Prostate gland (tissue), 2 donors: Measurements from ENCODE around the gene LENG8.

Experiments used
- POLR2A ChIP-seq: fragments of 450-650 bp; IDR thresholded peaks from one replicate; pipeline ENCODE4 v1.6.1; 2016; ENCODE audit warnings: antibody characterized with exemption, mild to moderate bottlenecking
- POLR2AphosphoS5 ChIP-seq: sonication (generic); formaldehyde crosslinking; IDR thresholded peaks from one replicate; pipeline ENCODE4 v1.6.1; 2017; ENCODE audit warnings: antibody characterized with exemption
- TF ChIP-seq, protein P1 (sequence below), 4 experiments: fragments of 200-600 bp in 2 of 4; fragments of 450-650 bp in 2 of 4; sonication (generic) in 2 of 4; IDR thresholded peaks; 1 replicate in 3 of 4; 2 replicates in 1 of 4; pipeline ENCODE4 v1.5.1; 2016 to 2019; ENCODE audit warnings: antibody characterized with exemption in 4 of 4, mild to moderate bottlenecking in 2 of 4, moderate library complexity in 2 of 4

DNA sequence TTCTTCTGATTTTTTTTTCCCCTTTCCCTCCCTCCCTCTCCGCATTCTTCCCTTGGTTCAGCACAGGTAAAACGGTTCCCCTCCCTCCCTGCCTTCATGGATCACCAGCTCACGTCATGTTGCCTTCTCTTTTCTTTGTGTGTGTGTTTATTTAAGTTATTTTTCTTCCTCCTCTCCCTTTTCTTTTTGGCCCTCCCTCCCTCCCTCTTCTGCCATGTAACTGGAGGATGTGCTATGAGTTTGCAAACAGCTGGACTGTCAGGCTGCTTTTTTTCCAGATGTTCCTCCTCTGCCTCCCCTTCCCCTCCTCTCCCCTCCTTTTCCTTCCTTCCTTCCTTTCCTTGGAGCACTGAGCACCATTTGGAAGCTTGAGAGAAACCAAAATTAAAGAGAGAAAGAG, 12.6 kb downstream of the LENG8 start:
- TF ChIP-seq, protein P1, sequence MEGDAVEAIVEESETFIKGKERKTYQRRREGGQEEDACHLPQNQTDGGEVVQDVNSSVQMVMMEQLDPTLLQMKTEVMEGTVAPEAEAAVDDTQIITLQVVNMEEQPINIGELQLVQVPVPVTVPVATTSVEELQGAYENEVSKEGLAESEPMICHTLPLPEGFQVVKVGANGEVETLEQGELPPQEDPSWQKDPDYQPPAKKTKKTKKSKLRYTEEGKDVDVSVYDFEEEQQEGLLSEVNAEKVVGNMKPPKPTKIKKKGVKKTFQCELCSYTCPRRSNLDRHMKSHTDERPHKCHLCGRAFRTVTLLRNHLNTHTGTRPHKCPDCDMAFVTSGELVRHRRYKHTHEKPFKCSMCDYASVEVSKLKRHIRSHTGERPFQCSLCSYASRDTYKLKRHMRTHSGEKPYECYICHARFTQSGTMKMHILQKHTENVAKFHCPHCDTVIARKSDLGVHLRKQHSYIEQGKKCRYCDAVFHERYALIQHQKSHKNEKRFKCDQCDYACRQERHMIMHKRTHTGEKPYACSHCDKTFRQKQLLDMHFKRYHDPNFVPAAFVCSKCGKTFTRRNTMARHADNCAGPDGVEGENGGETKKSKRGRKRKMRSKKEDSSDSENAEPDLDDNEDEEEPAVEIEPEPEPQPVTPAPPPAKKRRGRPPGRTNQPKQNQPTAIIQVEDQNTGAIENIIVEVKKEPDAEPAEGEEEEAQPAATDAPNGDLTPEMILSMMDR (IDR thresholded peaks at IDR 0.05), result no peak
- no peak for TF ChIP-seq POLR2AphosphoS5
- no peak for TF ChIP-seq POLR2A
